Limb (tissue), 2 donors: ENCODE data around the gene ZNF593.

Experiments
- DNase-seq, 2 donors: peaks; one replicate each; pipeline ENCODE4 v3.0.0-alpha.2; 2016; ENCODE audit errors: extremely low spot score in 2 of 2

The ZNF593 gene

GRCh38 chr1:26148887-26149286, 20.8 kb upstream of the ZNF593 start:
- peak in 1 of 2 donors; percentile 2 for DNase-seq

GRCh38 chr1:26153966-26154532, 15.7 kb upstream of the ZNF593 start:
- no peak for DNase-seq

GRCh38 chr1:26154750-26155149, 15.0 kb upstream of the ZNF593 start:
- no peak for DNase-seq

GRCh38 chr1:26155370-26156284, 14.1 kb upstream of the ZNF593 start:
- peak in 1 of 2 donors; percentile 31 for DNase-seq

DNA sequence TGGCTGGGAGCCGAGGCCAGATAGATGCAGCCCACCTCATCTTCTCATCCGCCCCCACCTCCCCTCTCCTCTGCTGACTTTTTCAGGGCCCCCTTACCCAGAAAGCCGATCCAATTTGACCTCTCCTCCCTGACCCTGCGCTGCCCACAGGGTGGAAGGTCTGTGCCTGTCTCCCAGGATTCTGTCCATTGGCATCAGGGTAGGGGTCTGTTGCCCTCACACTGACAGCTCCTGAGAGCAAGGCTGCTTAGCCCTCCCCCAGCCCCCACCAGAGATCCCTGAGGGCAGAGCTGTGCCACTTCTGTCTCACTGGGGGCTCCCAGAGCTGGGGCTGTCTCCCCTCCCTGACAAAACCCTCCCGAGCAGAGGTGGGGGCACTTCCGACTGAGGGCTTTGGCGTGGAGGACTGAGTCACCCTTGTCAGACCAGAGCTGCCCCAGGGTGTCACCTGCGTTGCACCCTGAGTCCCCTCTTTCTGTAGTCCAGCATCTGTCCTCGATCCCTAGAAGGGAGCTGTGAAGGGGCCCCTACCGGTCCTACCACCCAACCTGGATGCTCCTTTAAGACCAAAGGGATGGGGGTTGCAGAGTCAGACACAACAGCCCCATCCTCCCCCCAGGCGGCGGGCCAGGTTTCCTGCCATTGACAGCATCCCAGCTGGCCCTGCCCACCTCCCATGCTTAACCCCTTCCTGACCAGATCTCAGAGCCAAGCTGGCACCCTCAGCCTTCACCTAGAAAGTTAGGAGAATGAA, 13.2 kb upstream of the ZNF593 start:
- peak in 1 of 2 donors; percentile 55 for DNase-seq

DNA sequence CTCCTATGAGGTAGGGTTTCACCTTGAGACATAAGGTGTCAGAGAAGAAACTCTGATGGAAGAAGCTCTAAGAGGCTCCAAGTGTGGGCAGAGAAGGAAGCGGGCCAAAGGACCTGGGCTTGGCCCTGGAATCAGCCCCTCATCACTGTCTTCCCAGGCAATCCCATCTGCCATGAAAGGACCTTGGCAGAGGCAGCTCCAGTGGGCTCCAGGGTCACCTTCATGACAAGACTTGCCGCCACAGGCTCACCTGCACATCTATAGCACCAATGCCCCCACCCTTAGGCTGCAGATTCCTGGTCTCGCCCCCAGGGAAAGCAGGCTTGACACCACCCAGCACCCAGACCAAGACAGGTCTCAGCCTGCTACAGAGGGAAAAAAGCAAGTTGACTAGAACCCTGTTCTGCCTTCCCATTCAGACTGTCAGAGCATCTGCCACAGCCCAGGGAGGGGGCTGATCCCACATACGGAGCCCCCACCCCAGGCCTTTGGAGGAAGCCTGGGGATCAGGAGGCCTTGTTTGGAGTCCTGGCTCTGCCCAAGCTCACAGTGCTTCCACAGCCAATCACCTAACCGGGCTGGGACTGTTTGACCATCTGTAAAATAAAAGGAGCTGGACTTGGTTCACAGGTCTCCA, 11.3 kb upstream of the ZNF593 start:
- DNase-seq: no peak

GRCh38 chr1:26158908-26159742, 10.6 kb upstream of the ZNF593 start, which contains the start of gene FAM110D:
TSS of gene FAM110D (plus strand) at chr1:26159079. CDS start at chr1:26161292, 2,213 bp downstream.
- peak in 1 of 2 donors; percentile 36 for DNase-seq

DNA sequence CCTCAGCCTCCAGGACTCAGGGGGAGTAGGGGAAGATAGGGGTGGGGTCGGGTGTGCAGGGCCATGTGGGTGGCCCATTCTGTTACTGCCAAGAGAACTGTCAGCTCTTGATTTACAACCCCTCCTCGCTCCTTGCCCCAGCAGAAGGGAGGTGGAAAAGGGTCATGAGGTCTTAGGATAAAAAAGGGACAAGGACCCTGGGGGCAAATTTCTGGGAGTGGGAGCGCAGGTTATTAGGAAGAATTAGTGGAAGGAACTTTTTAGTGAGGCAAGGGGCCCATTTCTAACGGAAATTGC, 10.0 kb upstream of the ZNF593 start:
- no peak for DNase-seq

- no peak for DNase-seq
These were observed 8.9 kb upstream of the ZNF593 start for GRCh38 chr1:26160527-26161414.

DNA sequence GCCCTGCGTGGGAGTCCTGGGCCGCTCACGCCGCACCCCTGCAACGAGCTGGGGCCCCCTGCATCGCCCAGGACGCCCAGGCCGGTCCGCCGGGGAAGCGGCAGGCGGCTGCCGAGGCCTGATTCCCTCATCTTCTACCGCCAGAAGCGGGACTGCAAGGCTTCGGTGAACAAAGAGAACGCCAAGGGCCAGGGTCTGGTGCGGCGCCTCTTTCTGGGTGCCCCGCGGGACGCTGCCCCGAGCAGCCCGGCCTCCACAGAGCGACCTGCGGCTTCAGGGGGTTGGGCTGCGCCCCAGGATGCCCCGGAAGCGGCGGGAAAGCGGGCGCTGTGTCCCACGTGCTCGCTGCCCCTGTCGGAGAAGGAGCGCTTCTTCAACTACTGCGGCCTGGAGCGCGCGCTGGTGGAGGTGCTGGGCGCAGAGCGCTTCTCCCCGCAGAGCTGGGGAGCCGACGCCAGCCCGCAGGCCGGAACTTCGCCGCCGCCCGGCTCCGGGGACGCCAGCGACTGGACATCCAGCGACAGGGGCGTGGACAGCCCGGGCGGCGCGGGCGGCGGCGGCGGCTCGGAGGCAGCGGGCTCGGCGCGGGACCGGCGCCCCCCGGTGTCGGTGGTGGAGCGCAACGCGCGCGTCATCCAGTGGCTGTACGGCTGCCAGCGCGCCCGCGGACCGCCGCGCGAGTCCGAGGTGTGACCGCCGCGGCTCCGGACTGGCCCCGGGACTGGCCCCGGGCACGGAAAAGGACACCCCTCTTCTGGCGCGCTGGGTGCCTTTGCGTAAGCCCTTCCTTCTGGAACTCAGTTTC, 8.1 kb upstream of the ZNF593 start:
- peak; percentile 29 to 82 for DNase-seq

DNA sequence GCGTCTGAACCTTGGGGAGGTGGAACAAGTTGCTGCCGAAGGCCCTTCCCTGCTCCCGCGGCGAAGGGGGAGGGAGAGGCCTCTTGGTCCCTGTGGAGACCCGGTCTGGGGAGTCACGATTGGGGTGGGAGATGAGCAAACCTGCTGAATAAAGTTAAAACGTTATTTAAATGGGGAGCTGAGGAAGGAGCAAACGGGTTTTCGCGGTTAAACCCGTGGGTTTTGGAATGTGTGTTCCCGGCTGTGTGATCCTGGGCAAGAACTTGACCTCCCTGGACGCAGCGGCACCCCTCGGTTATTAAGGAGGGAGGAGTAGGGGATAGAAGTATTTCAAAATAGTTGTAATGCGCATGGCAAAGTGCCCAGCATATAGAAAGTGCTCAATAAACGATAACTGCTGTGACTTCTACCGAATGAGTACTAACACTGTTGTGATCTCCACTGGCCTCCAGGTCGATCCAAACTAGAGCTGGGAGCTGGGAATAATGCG, 7.4 kb upstream of the ZNF593 start:
- DNase-seq: no peak

DNA sequence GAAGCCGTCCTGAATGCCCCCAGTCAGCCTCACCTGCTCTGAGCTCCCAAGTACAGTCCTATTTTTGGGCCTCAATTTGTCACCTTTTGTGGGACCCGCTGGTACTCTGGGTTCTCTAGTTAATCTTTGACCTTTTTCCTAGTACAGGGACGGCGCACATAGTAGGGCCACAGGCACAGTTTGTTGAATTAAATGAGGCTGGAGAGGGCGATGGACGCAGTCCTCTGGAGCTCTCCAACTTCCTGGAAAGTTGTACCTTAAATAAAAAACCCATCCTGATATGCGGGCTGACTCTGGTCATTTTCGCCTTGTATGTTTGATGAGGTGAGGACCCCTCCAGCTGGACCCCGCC, 6.0 kb upstream of the ZNF593 start:
- DNase-seq: no peak

DNA sequence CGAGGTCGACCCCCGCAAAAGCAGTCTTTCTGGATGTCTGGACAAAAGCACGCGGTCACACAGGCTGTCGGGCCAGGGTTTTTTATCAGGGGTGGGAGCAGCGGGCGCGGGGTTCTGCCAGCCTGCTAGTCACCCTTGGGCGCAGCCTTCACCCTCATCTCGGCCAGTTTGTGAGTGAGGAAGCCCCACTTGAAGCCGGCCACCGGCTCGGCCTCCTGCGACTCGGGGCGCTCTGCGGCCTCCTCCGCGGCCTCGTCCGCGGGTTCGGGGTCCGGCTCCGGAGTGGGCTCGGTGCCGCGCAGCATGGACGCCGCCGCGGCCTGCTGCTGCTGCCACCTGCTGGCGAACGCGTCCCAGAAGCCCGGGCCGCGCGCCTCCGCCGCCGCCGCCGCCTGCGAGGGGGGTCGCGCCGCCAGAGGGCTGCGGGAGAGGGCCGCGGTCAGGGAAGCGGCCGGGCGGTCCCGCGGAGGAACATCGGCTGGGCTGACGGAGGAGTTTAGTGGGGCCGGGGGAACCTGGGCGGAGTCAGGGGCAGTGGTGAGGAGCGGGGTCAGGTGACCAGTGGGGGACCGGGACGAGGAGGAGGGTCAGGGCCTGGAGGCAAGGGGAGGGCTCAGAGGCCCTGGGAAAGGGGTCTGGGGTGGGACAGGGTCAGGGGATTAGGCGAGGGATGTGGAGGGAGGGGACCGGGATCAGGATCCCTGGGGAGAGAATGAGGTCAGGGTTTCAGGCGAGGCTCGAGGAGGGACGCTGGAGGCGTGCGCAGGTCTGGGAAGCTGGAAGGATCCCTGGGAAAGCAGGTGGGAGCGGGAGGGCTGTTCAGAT, 5.5 kb upstream of the ZNF593 start:
- DNase-seq: peak; percentile 24 to 81

DNA sequence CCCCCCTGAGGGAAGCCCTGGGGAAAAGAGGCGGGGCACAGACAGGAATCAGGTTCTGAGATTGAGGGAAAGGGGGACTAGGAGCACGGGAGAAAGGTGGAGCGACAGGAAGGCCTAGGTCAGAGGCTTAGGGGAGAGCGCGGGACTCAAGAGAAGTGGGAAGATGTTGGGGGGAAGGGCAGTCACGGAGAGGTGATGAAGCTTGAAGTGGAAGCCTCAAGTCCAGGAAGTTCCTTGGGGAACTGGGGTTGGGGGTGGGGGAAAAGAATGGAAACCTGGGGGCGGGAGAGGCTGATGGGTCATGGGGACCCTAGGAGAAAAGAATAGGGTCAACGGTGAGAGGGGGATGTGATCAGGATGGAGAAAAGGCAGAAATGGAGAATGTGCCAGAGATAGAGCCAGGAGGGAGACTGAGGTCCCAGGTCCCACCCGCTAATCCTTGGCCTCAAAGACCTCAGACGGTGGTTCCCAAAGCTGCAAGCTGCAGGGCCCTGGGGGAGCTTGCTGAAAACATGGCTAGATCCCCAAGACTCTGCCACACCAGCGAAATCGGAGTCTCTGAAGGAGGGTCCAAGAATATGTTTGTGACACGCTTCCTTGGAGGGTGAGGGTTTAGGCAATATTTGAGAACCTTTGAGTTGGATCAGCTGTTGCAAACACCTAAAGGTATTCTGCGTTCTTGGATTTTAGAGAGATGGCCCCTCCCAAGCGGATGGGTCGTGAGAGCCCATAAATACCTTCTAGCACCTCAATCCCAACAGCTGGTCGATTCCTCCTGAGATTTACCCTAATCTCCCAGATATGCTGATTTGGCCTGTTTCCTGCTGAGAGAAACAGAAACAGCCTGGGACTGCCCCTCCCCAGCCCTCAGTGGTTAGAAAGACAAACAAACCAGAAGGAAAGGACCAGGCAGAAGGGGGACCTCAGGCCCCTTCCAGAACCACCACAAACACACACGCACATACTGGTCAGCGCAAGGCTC, 4.6 kb upstream of the ZNF593 start:
- no peak for DNase-seq

DNA sequence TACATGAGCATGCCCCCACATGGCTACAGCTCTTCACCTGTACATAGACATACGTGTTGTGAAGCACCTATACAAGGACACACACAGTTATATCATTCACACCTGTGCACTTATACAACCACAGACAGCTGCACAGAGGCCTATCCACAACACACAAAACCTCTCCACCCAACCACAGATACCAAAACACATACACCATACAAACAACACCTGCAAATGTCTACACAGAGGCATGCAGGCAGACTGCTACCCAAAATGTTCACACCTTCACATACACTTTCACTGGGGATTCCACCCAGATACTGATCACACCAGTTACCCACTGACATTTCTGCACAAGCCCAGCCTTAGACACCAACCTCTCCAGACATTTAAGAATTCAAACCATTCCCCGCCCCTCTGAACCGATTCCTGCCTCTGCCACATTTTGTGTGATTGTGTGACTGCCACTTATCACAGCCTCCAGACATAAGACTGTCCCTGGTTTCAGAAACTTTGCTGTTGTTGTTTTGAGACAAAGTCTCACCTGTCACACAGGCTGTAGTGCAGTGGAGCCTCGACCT, 2.9 kb upstream of the ZNF593 start:
- DNase-seq: no peak

DNA sequence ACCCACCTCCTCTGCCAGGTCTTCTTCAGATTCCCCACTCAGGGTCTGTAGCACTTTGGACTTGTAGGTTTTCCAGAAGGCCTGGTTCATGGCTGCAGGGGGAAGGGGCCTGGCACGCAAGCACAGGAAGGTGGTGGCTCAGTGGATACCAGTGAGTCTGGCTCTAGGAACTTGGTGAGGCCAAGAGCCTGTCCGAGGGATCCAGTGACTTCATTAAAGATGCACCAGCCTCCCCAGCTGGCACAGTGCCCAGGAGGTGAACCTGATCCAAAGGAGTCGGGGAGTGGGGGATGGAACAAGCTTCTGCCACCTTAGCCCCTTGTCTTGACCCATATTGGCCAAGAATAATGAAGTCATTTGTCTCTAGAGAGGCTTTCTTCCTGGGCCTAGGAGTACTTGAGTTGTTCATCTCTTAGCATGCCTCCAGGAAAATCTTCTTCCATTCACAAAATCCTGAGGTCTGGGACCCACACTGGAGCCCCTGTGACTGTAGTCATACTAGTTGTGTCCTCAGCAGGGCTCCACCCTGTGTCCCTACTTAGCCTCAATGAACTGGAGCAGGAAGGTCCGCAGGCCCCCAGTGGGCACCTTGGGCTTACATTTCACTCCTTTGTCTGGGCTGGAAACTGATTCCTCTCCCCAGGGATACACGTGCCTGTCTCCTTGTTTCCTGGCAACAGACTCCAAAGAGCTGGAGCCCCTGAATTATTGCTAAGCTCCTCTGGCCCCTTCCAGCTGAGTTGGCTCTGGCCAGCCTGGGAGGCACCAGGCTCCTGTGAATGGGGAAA, 1.1 kb upstream of the ZNF593 start, which contains the start of gene C1orf232:
TSS of gene C1orf232 (minus strand) at position 554 of the 788 bp plus-strand sequence. CDS start at position 90, 464 bp downstream.
- no peak for DNase-seq
